NCI-H1694 (cell line): ENCODE measurements around the gene DMP1.

Experiments
- DNase-seq: peaks from one replicate; lab custom pipeline; 2025; lab: John Stamatoyannopoulos, UW

DMP1 gene

DNA sequence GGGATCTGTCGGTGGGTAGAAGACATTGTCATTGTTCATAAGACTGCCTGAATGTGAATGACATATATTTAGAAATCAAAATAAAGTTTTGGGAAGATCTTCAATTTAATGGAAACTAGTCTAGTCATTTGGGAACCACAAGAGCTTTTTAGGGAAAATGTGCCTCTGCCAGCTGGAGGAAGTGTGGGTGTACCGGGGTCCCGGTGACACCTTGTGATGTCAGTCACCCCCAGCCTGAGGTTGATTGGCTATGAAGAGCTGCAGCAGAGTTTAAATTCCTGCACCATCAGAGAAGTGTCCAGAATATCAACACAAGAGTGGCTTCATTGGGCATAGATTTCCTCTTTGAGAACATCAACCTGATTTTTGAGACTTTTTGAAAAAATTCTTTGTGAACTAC lies at the start of gene DMP1:
TSS of gene DMP1 (plus strand) at position 301 of the 400 bp plus-strand sequence. CDS start 6,213 bp downstream, outside the sequence.
- no peak for DNase-seq

GRCh38 chr4:87601361-87601760 lies 48.7 kb upstream of the DMP1 start:
- DNase-seq = no peak

DNA sequence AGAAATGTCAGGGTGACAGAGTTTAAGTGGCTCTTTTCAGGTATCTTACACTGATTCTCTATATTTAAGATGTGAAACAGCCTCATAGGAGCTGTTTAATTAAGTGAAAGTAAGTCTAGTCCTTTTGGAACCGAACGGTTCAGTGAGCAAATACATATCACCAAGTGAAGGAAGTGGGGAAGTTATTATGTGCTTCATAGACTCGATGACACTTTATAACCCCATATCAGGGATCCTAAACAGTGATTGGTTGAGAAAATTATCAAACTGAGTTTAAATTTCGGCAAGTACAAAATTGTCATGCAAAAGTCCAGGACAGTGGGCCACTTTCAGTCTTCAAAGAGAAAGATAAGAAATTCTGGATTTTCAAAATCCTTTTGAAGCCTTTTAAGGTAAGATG lies 41.9 kb upstream of the DMP1 start, which contains the start of gene DSPP:
TSS of gene DSPP (plus strand) at position 301 of the 400 bp plus-strand sequence. CDS start 2,380 bp downstream, outside the sequence.
- DNase-seq = no peak

GRCh38 chr4:87614292-87614890 lies 35.7 kb upstream of the DMP1 start:
- DNase-seq = no peak

- no peak for DNase-seq
Measured at GRCh38 chr4:87616268-87616667, 33.8 kb upstream of the DMP1 start.

- no peak for DNase-seq
Measured at GRCh38 chr4:87620086-87620485, 30.0 kb upstream of the DMP1 start.

DNA sequence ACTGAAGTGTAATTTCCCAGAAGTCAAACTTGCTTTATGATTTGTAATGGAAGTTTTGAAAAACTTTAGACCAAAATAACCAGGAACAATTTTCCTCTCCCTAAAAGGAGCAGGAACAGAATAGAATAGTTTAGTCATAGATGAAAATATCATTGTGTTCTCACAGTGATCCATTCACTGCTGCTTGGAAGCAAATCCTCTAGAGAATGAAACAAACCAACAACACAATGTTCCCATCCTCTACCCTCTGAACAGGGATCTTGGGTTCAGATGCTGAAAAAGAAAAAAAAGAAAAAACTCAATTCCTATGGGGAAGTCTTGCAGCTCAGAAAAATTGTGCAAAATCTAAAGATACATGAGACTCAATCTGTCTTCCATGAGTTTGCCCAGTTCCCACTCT lies 29.6 kb upstream of the DMP1 start:
- DNase-seq = no peak

DNA sequence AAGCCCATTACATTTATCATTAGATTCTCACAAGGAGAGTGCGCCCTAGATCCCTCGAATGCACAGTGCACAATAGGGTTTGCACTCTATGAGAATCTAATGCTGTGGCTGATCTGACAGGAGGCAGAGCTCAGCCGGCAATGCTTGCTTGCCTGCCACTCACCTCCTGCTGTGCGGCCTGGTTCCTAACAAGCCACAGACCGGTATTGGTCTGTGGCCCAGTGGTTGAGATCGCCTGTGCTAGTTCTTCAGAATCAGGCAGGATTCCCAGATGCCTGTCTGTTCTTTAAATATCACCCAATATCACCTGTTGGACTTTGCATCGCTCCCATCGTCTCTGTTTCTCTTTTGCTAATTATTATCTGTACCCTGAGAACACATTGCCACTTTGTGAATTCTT lies 27.8 kb upstream of the DMP1 start:
- DNase-seq = no peak

- no peak for DNase-seq
Measured at GRCh38 chr4:87624698-87625097, 25.4 kb upstream of the DMP1 start.

DNA sequence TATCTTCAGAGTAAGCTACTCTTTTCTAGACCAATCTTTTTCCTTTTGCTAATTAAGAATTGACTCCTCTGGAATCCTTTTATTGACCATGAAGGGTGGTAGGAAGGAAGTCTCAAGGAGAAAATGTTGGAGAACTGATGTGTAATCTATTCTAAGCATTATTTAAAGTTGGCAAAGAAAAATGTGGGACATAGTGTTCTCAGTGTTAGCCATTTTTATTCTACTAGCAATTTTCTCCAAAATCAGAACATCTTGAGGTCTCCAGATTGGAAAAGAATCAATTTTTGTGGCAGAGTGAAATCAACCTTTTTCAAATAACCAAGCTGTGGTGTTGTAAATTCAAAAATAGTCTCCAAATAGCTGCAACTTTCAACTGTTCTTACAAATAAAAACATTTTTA lies 18.4 kb upstream of the DMP1 start:
- DNase-seq = no peak

DNA sequence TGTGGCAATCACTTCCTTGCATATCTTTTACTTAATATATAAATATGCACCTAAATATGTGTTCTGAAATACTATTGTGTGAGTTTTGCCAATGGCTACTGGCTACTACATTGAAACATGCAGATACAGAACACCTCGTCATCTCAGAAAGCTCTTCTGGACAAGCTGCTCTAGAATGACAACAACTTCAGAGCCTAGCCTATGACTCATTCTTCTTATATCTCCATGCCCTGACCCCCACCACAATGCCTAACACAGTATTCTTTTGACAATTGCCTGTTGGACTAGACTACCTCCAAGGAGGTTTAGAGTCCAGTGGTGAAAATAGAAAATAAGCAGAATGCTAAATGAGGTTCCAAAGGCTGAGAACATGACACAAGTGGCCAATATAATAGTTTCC lies 17.6 kb upstream of the DMP1 start:
- DNase-seq = no peak

- DNase-seq = peak; percentile 8
Measured at GRCh38 chr4:87633243-87633642, 16.8 kb upstream of the DMP1 start.

DNA sequence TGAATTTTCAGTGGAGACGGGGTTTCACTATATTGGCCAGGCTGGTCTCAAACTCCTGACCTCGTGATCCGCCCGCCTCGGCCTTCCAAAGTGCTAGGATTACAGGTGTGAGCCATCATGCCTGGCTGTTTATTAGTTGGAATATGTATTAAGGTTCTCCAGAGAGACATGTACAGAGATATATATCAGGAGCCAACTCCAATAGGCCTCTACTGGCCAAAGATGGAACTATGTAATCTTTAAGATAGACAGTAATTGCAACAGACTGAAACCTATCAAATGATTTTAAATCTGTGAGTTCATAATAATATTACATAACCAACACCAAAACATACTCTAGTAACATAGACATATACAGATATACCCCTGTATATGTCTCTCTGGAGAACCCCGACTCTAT lies 5.8 kb upstream of the DMP1 start:
- no peak for DNase-seq

- no peak for DNase-seq
Measured at GRCh38 chr4:87650938-87651337, 858 bp downstream of the DMP1 start.

DNA sequence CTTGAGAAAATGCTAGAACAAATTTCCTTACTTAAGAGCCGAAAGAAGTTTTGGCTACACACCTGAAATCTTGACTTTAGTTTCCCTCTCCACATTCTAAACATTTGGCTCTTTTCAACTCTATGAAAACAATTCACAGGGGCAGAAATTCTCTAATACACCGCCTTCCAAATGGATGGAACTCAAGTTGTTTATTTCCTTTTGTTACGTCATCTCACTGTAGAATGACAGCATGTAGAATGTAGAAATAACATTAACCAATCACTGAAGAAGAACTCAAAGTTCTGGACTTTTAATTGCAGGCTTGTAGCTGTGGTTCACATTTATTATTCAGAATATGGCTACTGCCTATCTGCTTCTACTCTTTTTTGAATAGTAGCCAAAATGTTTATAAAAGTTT lies 1.9 kb downstream of the DMP1 start:
- no peak for DNase-seq

DNA sequence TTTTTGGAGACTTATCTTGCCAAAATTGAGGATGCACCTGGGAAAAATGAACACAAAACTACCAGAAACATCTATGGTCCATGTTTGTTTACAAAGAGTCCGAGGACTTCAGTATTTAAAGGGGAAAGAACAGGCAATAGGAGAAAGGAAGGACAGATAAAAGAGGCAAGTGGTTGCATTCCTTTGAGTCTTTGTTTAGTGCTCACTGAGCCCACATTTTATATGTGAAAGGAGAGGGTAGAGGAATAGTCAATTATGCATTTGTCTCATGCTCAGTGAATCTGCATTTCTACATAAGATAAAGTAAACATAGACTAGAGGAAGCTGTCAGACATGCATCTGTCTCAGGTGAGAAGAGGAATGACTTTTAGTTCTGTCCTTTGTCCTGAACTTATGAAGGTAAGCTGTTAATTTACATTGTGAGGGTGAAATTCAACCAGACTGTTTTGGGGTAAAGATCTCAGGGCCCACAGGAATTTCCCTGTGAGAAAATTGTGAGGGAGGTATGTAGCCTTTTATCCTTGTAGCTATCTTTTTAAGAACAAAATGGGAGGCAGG lies 4.5 kb downstream of the DMP1 start:
- DNase-seq = no peak

DNA sequence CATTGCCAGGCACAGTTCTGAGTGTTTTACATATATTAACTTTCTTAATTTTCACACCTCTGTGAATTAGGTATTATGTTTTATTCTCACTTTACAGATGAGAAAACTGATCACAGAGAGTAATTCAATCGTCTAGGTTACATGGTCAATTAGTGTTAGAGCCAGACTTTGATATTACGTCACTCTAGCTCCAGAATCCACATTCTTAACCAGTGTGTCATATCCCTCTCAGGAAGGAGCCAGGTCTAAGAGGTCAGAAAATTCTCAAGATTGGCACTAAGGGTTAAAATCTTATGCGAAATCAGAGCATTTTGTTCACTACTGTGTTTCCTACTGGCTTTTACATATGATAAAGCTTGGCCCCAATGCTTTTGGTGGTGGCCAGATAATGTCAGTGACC lies 7.4 kb downstream of the DMP1 start:
- DNase-seq = no peak

DNA sequence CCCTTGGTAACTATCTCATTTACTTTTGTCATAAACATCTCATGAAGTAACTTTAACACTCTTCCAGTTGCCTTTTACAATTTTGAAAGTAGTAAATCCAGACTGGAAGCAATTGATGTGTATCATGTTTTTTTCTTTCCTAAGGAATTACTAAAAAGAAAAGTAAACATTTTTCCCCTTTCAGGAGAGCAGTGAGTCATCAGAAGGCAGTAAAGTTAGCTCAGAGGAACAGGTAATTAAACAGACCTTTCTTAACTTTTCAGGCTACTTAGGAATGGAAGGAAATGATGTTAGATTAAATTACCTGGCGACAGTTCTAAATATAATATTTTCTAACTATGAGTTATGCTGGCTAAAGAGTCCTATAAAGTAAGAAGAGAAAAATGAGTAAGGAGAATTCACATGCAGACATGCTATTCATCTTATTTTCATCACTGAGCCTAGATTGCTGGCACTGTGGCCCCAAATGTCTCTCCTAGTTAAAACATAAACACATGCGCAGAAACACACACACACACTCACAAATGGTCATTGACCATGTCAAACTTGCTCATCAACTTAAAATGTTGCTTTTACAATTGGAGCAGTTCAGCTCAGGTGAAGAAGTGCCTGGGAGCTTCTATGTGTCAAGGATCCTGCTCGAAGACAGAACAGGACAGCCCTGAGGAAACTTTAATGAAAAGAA lies 9.3 kb downstream of the DMP1 start:
- no peak for DNase-seq

GRCh38 chr4:87662871-87663270 lies 12.8 kb downstream of the DMP1 start:
- DNase-seq = no peak

DNA sequence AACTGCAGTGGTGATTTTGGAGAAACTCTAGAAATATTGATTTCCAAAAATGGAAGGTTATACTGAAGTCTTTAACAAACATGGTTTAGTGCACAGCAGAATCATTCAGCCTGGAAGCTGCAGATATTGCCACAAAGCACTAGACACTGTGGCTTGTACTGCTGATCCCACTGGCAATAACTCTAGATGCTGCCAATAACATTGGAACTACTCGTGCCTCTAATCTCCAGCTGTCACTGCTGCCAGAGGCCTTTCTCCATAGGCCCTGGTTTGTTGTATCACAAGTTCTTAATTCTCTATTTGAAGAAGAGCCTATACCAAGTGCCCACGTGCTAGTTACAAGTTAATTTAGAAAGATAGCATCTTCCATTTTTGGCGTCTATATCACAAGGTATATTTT lies 19.3 kb downstream of the DMP1 start:
- peak; percentile 62 for DNase-seq

GRCh38 chr4:87677731-87678130 lies 27.7 kb downstream of the DMP1 start:
- no peak for DNase-seq

GRCh38 chr4:87679449-87680169 lies 29.5 kb downstream of the DMP1 start:
- peak; percentile 11 for DNase-seq

GRCh38 chr4:87680271-87680670 lies 30.2 kb downstream of the DMP1 start:
- no peak for DNase-seq
